Measurements from ENCODE around the gene CX3CL1.

Gene CX3CL1

GRCh38 chr16:57381791-57382534, 9.7 kb downstream of the CX3CL1 start:
- 93 to 95% methylated on average over 35 of the region's 35 CpGs for WGBS, 2 experiments

GRCh38 chr16:57382535-57383275, 10.4 kb downstream of the CX3CL1 start:
- H3K27ac ChIP-seq (ENCODE audit: insufficient read depth, low read depth, low read length, poor library complexity, severe bottlenecking): no peak overlapping the region

More at GRCh38 chr16:57381791-57382534, 9.7 kb downstream of the CX3CL1 start:
- no peak overlapping the region for H3K27ac ChIP-seq (ENCODE audit: insufficient read depth, low read depth, low read length, poor library complexity, severe bottlenecking)
- H3K4me3 ChIP-seq (ENCODE audit: insufficient read depth, low read depth, low read length): no peak overlapping the region
- H3K9me3 ChIP-seq (ENCODE audit: control insufficient read depth, low read length): no peaks in the 10 kb centered on the region
- H3K36me3 ChIP-seq (ENCODE audit: control insufficient read depth, insufficient read depth, low read length): no peaks in the 10 kb centered on the region
- H3K27me3 ChIP-seq (ENCODE audit: control insufficient read depth, insufficient read depth, low read length, poor library complexity, severe bottlenecking): no peaks in the 10 kb centered on the region
- H3K4me1 ChIP-seq (ENCODE audit: control insufficient read depth, insufficient read depth, low read length): peaks cover 11% of the 10 kb centered on the region

GRCh38 chr16:57383276-57384247, 11.3 kb downstream of the CX3CL1 start:
- Histone ChIP-seq H3K27ac (ENCODE audit: insufficient read depth, low read depth, low read length, poor library complexity, severe bottlenecking) (no peak overlapping the region), H3K36me3 (ENCODE audit: control insufficient read depth, insufficient read depth, low read length) (no peaks in the 10 kb centered on the region)
- 83 to 88% methylated on average over 8 of the region's 8 CpGs for WGBS, 2 experiments

More at GRCh38 chr16:57382535-57383275, 10.4 kb downstream of the CX3CL1 start:
- no peaks in the 10 kb centered on the region for H3K27me3 ChIP-seq (ENCODE audit: control insufficient read depth, insufficient read depth, low read length, poor library complexity, severe bottlenecking)
- H3K4me1 ChIP-seq (ENCODE audit: control insufficient read depth, insufficient read depth, low read length): peaks cover 5% of the 10 kb centered on the region
- H3K36me3 ChIP-seq (ENCODE audit: control insufficient read depth, insufficient read depth, low read length): no peaks in the 10 kb centered on the region
- no peaks in the 10 kb centered on the region for H3K9me3 ChIP-seq (ENCODE audit: control insufficient read depth, low read length)
- WGBS, 2 experiments: 94% methylated on average over 16 of the region's 16 CpGs
- H3K4me3 ChIP-seq (ENCODE audit: insufficient read depth, low read depth, low read length): no peak overlapping the region

GRCh38 chr16:57384248-57385070, 12.2 kb downstream of the CX3CL1 start:
- Histone ChIP-seq H3K36me3 (ENCODE audit: control insufficient read depth, insufficient read depth, low read length) (no peaks in the 10 kb centered on the region), H3K4me1 (ENCODE audit: control insufficient read depth, insufficient read depth, low read length) (peaks cover 5% of the 10 kb centered on the region), H3K27ac (ENCODE audit: insufficient read depth, low read depth, low read length, poor library complexity, severe bottlenecking) (no peak overlapping the region), H3K4me3 (ENCODE audit: insufficient read depth, low read depth, low read length) (no peak overlapping the region), H3K9me3 (ENCODE audit: control insufficient read depth, low read length) (no peaks in the 10 kb centered on the region), H3K27me3 (ENCODE audit: control insufficient read depth, insufficient read depth, low read length, poor library complexity, severe bottlenecking) (no peaks in the 10 kb centered on the region)
- WGBS, 2 experiments: 88 to 90% methylated on average over 10 to 11 of the region's 11 CpGs

More at GRCh38 chr16:57383276-57384247, 11.3 kb downstream of the CX3CL1 start:
- Histone ChIP-seq H3K4me3 (ENCODE audit: insufficient read depth, low read depth, low read length) (no peak overlapping the region), H3K9me3 (ENCODE audit: control insufficient read depth, low read length) (no peaks in the 10 kb centered on the region), H3K27me3 (ENCODE audit: control insufficient read depth, insufficient read depth, low read length, poor library complexity, severe bottlenecking) (no peaks in the 10 kb centered on the region), H3K4me1 (ENCODE audit: control insufficient read depth, insufficient read depth, low read length) (peaks cover 5% of the 10 kb centered on the region)

- no peak overlapping the region for H3K27ac ChIP-seq (ENCODE audit: insufficient read depth, low read depth, low read length, poor library complexity, severe bottlenecking)
- no peak overlapping the region for H3K4me3 ChIP-seq (ENCODE audit: insufficient read depth, low read depth, low read length)
- H3K27me3 ChIP-seq (ENCODE audit: control insufficient read depth, insufficient read depth, low read length, poor library complexity, severe bottlenecking): no peaks in the 10 kb centered on the region
- 82 to 86% methylated on average over 5 of the region's 5 CpGs for WGBS, 2 experiments
- peaks cover 5% of the 10 kb centered on the region for H3K4me1 ChIP-seq (ENCODE audit: control insufficient read depth, insufficient read depth, low read length)
- no peaks in the 10 kb centered on the region for H3K9me3 ChIP-seq (ENCODE audit: control insufficient read depth, low read length)
- H3K36me3 ChIP-seq (ENCODE audit: control insufficient read depth, insufficient read depth, low read length): no peaks in the 10 kb centered on the region
These were observed 12.8 kb downstream of the CX3CL1 start for GRCh38 chr16:57385083-57385482.

- no peaks in the 10 kb centered on the region for H3K27me3 ChIP-seq (ENCODE audit: control insufficient read depth, insufficient read depth, low read length, poor library complexity, severe bottlenecking)
- 45 to 50% methylated on average over 5 of the region's 5 CpGs for WGBS, 2 experiments
- no peak overlapping the region for H3K4me3 ChIP-seq (ENCODE audit: insufficient read depth, low read depth, low read length)
- H3K36me3 ChIP-seq (ENCODE audit: control insufficient read depth, insufficient read depth, low read length): no peaks in the 10 kb centered on the region
- no peaks in the 10 kb centered on the region for H3K9me3 ChIP-seq (ENCODE audit: control insufficient read depth, low read length)
- peaks cover 5% of the 10 kb centered on the region for H3K4me1 ChIP-seq (ENCODE audit: control insufficient read depth, insufficient read depth, low read length)
- no peak overlapping the region for H3K27ac ChIP-seq (ENCODE audit: insufficient read depth, low read depth, low read length, poor library complexity, severe bottlenecking)
These were observed 14.2 kb downstream of the CX3CL1 start for GRCh38 chr16:57386381-57386951.

GRCh38 chr16:57387598-57388354, 15.5 kb downstream of the CX3CL1 start:
- 83 to 85% methylated on average over 3 of the region's 3 CpGs for WGBS, 2 experiments
- Histone ChIP-seq H3K36me3 (ENCODE audit: control insufficient read depth, insufficient read depth, low read length) (no peaks in the 10 kb centered on the region), H3K27me3 (ENCODE audit: control insufficient read depth, insufficient read depth, low read length, poor library complexity, severe bottlenecking) (no peaks in the 10 kb centered on the region), H3K9me3 (ENCODE audit: control insufficient read depth, low read length) (no peaks in the 10 kb centered on the region), H3K27ac (ENCODE audit: insufficient read depth, low read depth, low read length, poor library complexity, severe bottlenecking) (no peak overlapping the region), H3K4me3 (ENCODE audit: insufficient read depth, low read depth, low read length) (no peak overlapping the region), H3K4me1 (ENCODE audit: control insufficient read depth, insufficient read depth, low read length) (peaks cover 5% of the 10 kb centered on the region)

GRCh38 chr16:57388359-57389086, 16.2 kb downstream of the CX3CL1 start:
- Histone ChIP-seq H3K27ac (ENCODE audit: insufficient read depth, low read depth, low read length, poor library complexity, severe bottlenecking) (no peak overlapping the region), H3K4me1 (ENCODE audit: control insufficient read depth, insufficient read depth, low read length) (peaks cover 5% of the 10 kb centered on the region), H3K36me3 (ENCODE audit: control insufficient read depth, insufficient read depth, low read length) (no peaks in the 10 kb centered on the region), H3K4me3 (ENCODE audit: insufficient read depth, low read depth, low read length) (no peak overlapping the region), H3K9me3 (ENCODE audit: control insufficient read depth, low read length) (no peaks in the 10 kb centered on the region), H3K27me3 (ENCODE audit: control insufficient read depth, insufficient read depth, low read length, poor library complexity, severe bottlenecking) (no peaks in the 10 kb centered on the region)
- 92 to 94% methylated on average over 7 of the region's 7 CpGs for WGBS, 2 experiments

All from ectodermal cell (in vitro differentiated cells).